ENCODE data around the gene ADPRHL1.

Gene ADPRHL1

GRCh38 chr13:113430378-113431110 lies 22.7 kb downstream of the ADPRHL1 start:
- no peak for DNase-seq

DNA sequence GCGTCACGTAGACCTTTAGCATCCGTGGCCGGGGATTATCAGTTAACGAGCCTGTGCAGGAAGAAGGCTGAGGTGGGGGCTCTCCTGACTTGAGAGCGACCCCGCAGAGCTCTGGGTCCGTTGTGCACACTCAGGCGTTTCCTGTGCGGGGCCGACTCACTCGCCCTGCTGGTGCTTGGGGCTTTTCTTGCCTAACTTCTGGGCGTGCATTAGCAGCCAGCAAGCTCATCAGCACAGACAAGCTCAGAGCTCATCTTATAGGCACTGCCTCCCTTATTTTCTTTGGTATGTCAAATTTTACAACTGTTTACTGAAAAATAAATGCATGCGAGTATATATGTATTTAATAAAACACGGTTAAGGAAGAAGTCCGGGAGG lies 23.7 kb downstream of the ADPRHL1 start:
- no peak for DNase-seq

DNA sequence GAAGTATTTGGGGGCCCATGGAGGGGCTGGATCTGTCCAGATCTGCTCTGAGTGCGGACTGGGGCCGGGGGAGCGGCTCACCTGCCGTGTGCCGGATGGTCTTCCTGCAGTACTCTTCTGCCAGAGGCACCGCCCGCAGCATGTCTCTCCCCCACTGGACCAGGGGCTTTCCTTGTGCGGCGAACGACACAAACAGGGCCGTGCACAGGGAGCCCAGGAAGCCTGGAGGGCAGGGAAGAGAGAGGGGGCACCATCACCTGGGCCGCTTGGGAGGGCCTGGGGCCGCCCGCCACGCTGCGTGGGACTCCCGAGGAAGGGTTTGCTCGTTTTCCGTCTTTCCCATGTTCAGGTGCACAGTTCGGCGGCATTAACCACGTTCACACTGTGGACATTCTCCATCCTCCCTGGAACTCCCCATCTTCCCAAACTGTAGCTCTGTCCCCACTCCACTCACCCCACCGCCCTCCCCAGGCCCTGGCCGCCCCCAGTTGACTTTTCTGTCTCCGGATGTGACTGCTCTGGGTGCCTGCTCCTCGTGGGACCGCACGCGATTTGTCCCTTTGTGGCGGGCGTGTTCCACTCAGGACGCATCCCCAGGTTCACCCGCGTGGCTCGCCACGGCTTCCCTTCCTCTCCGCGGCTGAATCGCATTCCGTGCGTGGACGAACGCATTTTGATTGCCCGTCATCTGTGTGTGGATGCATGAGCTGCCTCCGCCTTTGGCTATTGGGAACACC lies 24.2 kb downstream of the ADPRHL1 start:
- no peak for DNase-seq

DNA sequence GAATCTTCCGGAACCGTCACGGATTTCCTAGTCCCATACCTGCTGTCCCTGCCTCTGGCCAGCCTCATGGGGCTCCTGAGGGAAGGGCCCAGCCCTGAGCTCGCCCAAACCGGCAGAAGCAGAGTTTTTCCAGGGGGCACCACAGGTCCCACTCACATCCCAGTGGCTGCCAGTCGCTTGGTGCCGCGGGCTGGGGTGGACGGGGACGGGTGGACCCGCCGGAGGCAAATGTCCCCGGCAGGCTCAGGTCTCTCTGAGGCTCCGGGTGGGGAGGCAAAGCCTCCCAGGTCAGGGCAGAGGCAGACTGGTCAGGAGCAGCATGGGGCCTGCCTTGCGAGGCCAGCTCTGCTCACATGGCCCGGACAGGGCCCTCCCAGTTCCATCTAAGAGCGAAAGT lies 24.8 kb downstream of the ADPRHL1 start:
- DNase-seq = no peak

GRCh38 chr13:113427562-113428468 lies 25.5 kb downstream of the ADPRHL1 start:
- no peak for DNase-seq

GRCh38 chr13:113426591-113426986 lies 26.7 kb downstream of the ADPRHL1 start:
- no peak for DNase-seq

- DNase-seq = no peak
Measured at GRCh38 chr13:113425941-113426590, 27.2 kb downstream of the ADPRHL1 start.

DNA sequence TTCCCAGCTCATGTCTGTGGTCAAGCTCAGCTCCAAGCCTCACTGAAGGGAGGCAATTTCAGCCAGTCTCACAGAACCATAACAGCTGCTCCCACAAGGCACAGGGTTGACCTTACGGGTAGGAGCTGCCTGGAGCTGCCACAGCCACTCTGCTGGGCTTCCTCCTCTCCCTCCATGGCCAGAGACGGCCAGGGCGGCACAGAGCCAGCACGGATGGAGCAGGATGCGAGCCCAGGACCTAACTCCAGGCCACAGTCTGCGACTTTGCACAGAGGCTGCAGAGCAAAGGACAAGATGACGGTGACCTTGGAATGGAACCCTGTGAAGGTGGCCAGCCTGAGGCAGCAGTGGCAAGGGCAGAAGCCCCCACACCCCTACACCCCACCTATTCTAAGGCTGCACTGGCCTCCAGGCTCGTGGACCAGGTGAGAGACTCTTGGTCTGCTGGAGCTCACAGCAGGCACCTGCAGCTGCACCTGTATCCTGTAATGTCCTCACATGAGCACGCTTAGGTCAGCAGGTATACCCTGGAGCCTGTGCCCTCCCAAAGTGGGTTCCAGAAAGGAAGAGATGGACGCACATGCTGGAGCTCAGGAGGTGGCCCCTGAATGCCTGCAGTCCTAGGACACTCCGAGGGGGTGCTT lies 29.6 kb downstream of the ADPRHL1 start:
- DNase-seq = no peak

- DNase-seq = no peak
Measured at GRCh38 chr13:113422807-113423519, 30.3 kb downstream of the ADPRHL1 start.

DNA sequence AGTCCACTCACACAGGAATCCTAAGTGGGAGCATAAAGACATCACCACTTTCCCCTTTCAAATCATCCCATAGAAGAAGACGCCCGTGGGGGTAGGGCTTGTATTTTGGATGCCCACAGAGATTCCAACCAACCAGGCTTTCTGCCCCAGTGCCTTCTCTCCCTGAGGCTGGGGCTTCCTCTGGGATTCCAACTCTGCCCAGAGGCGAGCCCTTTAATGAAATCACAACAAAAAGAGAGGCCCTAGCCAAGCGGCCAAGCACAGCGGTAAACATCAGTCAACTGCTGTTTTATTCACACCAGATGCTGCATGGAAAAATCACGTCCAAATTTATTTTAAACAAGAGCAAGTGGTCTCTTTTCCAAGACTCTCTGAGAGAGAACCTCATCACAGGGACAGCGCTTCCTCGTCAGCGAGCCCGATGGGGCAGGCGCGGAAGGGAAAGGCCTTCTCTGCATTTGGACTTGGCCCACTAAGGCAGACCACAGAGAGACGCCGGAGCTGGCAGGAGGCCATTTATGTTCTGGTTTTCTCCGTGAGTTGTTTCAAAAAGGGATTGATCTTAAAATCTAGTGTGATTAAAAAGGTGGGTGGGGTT lies 31.5 kb downstream of the ADPRHL1 start:
- no peak for DNase-seq

GRCh38 chr13:113420833-113421600 lies 32.3 kb downstream of the ADPRHL1 start:
- no peak for DNase-seq

DNA sequence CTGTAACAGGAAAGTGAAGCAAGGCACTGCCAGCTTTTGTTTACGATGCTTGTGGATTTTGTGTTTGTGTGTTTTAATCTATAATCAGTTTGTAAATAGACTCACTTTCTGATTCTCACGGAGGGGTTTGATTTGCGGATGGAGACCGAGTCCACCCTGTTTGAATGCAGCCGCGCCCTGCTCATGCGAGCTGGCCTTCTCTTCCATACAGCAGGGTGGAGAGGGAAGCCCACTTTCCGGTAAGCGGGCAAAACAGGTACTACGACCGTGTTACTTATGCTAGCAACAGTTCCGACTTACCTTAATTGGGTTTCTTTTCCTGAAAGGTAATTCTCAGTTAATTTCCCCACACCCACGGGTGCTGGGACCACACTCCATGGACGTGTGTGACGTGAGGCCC lies 33.1 kb downstream of the ADPRHL1 start:
- no peak for DNase-seq

- DNase-seq = no peak
Measured at GRCh38 chr13:113419531-113420193, 33.6 kb downstream of the ADPRHL1 start.

GRCh38 chr13:113418722-113419049 lies 34.6 kb downstream of the ADPRHL1 start:
- no peak for DNase-seq

DNA sequence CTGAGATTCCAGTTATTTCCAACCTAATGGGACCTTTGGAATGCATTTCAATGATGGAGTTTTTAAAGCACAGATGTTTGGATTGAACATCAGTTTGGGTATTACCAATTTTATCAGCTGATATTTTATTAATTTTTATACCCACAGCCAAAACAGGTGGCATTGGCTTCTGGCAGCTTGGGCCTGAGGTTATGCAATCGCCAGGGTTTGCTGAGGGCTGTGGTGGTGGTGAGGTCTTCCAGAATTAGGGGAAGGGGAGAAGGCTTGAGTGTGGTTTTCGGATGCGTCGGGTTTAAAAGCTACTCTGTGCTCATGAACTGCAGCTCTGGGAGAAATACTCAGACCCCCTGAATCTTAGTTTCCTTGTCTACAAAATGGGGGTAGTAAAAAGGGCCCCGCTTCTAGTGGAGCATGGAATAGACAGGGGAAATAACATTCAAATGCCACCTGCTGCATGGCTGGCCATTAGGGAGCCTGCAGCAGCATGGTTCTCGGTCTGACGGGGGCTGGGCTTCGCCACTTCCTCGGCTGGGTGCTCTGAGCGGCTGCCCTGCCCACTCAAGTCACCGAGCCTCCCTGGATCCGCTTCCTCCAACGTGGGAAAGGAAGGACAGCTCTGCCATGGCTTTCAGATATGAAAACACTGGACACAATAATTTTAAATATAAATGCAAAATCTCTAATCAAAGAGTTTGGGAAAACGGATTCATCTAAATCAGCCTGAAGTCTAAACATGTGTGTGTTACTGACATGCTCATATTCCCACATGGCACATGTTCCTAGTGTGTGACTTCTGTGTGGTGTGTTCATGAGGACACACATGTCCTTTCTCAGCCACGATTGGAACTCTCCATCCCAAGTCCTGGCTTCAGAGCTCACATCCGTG lies 35.2 kb downstream of the ADPRHL1 start:
- DNase-seq = no peak

DNA sequence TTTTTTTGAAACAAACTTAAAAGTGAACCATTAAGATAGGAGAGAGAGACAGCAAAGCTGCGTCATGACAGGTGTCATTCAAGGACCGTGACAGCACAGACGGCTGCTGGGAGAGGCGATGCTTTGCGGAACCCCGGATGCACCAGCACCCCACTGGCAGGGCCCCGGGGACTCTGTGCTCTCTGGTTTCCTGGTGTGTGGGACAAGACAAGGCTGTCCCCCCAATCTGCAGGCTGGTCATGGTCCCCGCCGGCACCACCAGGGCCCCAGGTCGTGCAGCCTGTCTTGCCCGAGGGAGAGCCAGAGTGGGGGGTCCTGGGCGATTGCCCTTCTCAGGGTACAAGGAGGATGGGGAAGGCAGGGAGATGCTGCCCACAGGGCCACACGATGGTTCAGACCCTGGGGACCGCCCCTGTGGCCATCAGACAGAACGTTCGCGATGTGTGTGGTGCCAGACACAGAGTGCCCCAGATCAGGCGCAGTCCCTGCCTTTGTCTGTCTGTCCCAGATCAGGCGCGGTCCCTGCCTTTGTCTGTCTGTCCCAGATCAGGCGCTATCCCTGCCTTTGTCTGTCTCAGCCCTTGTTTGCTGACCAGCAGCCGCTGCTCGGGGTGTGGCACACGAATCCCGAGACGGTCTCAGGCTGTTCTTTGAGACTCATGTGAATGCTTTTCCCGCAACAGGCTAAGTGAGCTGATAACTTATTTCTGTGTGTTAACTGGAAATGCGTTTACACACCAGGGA lies 36.1 kb downstream of the ADPRHL1 start:
- no peak for DNase-seq

- no peak for DNase-seq
Measured at GRCh38 chr13:113415825-113416224, 37.5 kb downstream of the ADPRHL1 start.

GRCh38 chr13:113415032-113415431 lies 38.3 kb downstream of the ADPRHL1 start:
- DNase-seq = no peak

All from hematopoietic multipotent progenitor cell treated with erythropoietin and hydrocortisone succinate and interleukin-3 and kit ligand, for 8 days (in vitro differentiated cells).